SK-N-SH (cell line): Measurements from ENCODE around the gene TNFRSF1A. TPM values are rescaled to one million over a fixed set of nuclear protein-coding genes. Genes with fewer than 3 reads are reported as not detected.

Experiments used
- CTCF ChIA-PET: fragments of 300-600, 350-600 bp; formaldehyde crosslinking; extraction: SDS; loops from one replicate; lab custom pipeline; 2021; lab: Yijun Ruan, JAX
- POLR2A ChIA-PET: fragments of 350-600 bp; sonication (Branson Sonifier 250); formaldehyde crosslinking; extraction: SDS; loops from one replicate; lab custom pipeline; 2020; ENCODE audit warnings: antibody characterized with exemption, inconsistent platforms; lab: Yijun Ruan, JAX
- DNase-seq: peaks from one replicate; pipeline ENCODE4 v3.0.0; 2012
- H2AFZ ChIP-seq: fragments of 200-600 bp; sonication (generic); 2 replicates; pipeline ENCODE4 v1.8.1; 2016; ENCODE audit warnings: antibody characterized with exemption, mild to moderate bottlenecking, low read depth
- H3F3A ChIP-seq: fragments of 200-600 bp; sonication (generic); replicated peaks from 2 replicates; pipeline ENCODE3; 2016; ENCODE audit warnings: antibody characterized with exemption, mild to moderate bottlenecking; ENCODE audit not compliant: insufficient read depth
- H3K27ac ChIP-seq, 2 experiments: fragments of 200-500 bp in 1 of 2; fragments of 200-600 bp in 1 of 2; sonication (Bioruptor generic) in 1 of 2; sonication (generic), shearing (Covaris generic) in 1 of 2; 2 replicates each; pipeline versions ENCODE4 v1.5.1 to v1.6.1; 2014 to 2016; ENCODE audit warnings: low read depth in 2 of 2, inconsistent platforms in 1 of 2, low read length in 1 of 2, mild to moderate bottlenecking in 1 of 2, mixed read lengths in 1 of 2
- H3K27me3 ChIP-seq: fragments of 200-600 bp; sonication (generic), shearing (Covaris generic); 2 replicates; pipeline ENCODE4 v1.6.1; 2016; ENCODE audit warnings: mixed run types; ENCODE audit not compliant: insufficient read depth
- H3K36me3 ChIP-seq, 2 experiments: fragments of 200-500 bp in 1 of 2; fragments of 200-600 bp in 1 of 2; sonication (Bioruptor generic) in 1 of 2; sonication (generic) in 1 of 2; replicated peaks in 1 of 2; 2 replicates each; pipeline versions ENCODE3 to v1.5.1; 2014 to 2016; ENCODE audit warnings: low read length in 1 of 2, mild to moderate bottlenecking in 1 of 2; ENCODE audit not compliant: insufficient read depth in 2 of 2, control insufficient read depth in 1 of 2
- H3K4me1 ChIP-seq, 2 experiments: fragments of 200-500 bp in 1 of 2; fragments of 200-600 bp in 1 of 2; sonication (Bioruptor generic) in 1 of 2; sonication (generic), shearing (Covaris generic) in 1 of 2; 2 replicates each; pipeline versions ENCODE4 v1.5.1 to v1.6.1; 2014 to 2016; ENCODE audit warnings: low read depth in 1 of 2, low read length in 1 of 2, mixed run types in 1 of 2; ENCODE audit not compliant: insufficient read depth in 2 of 2, control insufficient read depth in 1 of 2
- H3K4me2 ChIP-seq: fragments of 200-600 bp; sonication (generic), shearing (Covaris generic); 2 replicates; pipeline ENCODE4 v1.6.1; 2017; ENCODE audit warnings: mixed run types
- H3K4me3 ChIP-seq, 2 experiments: fragments of 200-500 bp in 1 of 2; fragments of 200-600 bp in 1 of 2; sonication (Bioruptor generic) in 1 of 2; sonication (generic), shearing (Covaris generic) in 1 of 2; 2 replicates each; pipeline versions ENCODE4 v1.5.1 to v1.8.1; 2014 to 2016; ENCODE audit warnings: low read depth in 2 of 2, inconsistent platforms in 1 of 2, low read length in 1 of 2, mild to moderate bottlenecking in 1 of 2, mixed read lengths in 1 of 2, moderate library complexity in 1 of 2
- H3K79me2 ChIP-seq: fragments of 200-600 bp; sonication (generic); 2 replicates; pipeline ENCODE4 v1.8.1; 2017; ENCODE audit warnings: mild to moderate bottlenecking; ENCODE audit not compliant: insufficient read depth
- H3K9ac ChIP-seq: fragments of 200-600 bp; sonication (generic); 2 replicates; pipeline ENCODE4 v1.6.1; 2017; ENCODE audit warnings: mixed run types
- H3K9me2 ChIP-seq: fragments of 200-600 bp; sonication (generic); 2 replicates; pipeline ENCODE4 v1.6.1; 2017; ENCODE audit warnings: mixed run types
- H3K9me3 ChIP-seq: fragments of 200-600 bp; sonication (generic); 2 replicates; pipeline ENCODE4 v1.6.1; 2017; ENCODE audit warnings: mixed run types, mild to moderate bottlenecking, moderate library complexity
- H4K20me1 ChIP-seq: fragments of 200-600 bp; sonication (generic); 2 replicates; pipeline ENCODE4 v1.6.1; 2017; ENCODE audit warnings: mild to moderate bottlenecking, mixed run types; ENCODE audit not compliant: insufficient read depth
- CHD2 ChIP-seq: fragments of 150-350 bp; IDR thresholded peaks from 2 replicates; pipeline ENCODE4 v1.6.1; 2018; ENCODE audit warnings: low read length; ENCODE audit not compliant: partially characterized antibody
- ELF1 ChIP-seq: IDR thresholded peaks from 2 replicates; pipeline ENCODE4 v1.4.0; 2012
- FOSL2 ChIP-seq: IDR thresholded peaks from 2 replicates; pipeline ENCODE4 v1.4.0; 2012; ENCODE audit warnings: low read depth, mild to moderate bottlenecking, moderate library complexity, borderline replicate concordance
- FOXJ3 ChIP-seq: sonication (generic); formaldehyde crosslinking; IDR thresholded peaks from 2 replicates; pipeline ENCODE4 v1.5.1; 2020; ENCODE audit warnings: mild to moderate bottlenecking, missing genetic modification reagents
- FOXM1 ChIP-seq: IDR thresholded peaks from 2 replicates; pipeline ENCODE4 v1.4.0; 2012; ENCODE audit warnings: low read depth, mild to moderate bottlenecking
- GATA2 ChIP-seq: sonication (generic); formaldehyde crosslinking; IDR thresholded peaks from 2 replicates; pipeline ENCODE4 v1.5.0; 2020; ENCODE audit warnings: mild to moderate bottlenecking, missing genetic modification reagents
- MEF2A ChIP-seq: IDR thresholded peaks from 2 replicates; pipeline ENCODE4 v1.4.0; 2012; ENCODE audit warnings: low read depth, borderline replicate concordance
- NFIC ChIP-seq: IDR thresholded peaks from 2 replicates; pipeline ENCODE4 v1.4.0; 2012; ENCODE audit warnings: borderline replicate concordance
- POLR2AphosphoS5 ChIP-seq: IDR thresholded peaks from 2 replicates; pipeline ENCODE4 v1.6.1; 2012; ENCODE audit warnings: low read depth, low read length
- RAD21 ChIP-seq: IDR thresholded peaks from 2 replicates; pipeline ENCODE4 v1.6.1; 2012; ENCODE audit warnings: mild to moderate bottlenecking, low read length
- RCOR1 ChIP-seq: fragments of 150-350 bp; IDR thresholded peaks from 2 replicates; pipeline ENCODE4 v1.6.1; 2017; ENCODE audit warnings: antibody characterized with exemption, low read length
- RXRA ChIP-seq: IDR thresholded peaks from 2 replicates; pipeline ENCODE4 v1.4.0; 2012; ENCODE audit warnings: low read depth, mild to moderate bottlenecking, borderline replicate concordance
- SMC3 ChIP-seq: IDR thresholded peaks from 2 replicates; pipeline ENCODE4 v1.6.1; 2012; ENCODE audit warnings: low read depth, low read length, improper control_type of control experiment
- TAF1 ChIP-seq: IDR thresholded peaks from 2 replicates; pipeline ENCODE4 v1.6.1; 2012; ENCODE audit warnings: low read depth, mild to moderate bottlenecking, low read length, moderate library complexity, borderline replicate concordance
- TEAD4 ChIP-seq: IDR thresholded peaks from 2 replicates; pipeline ENCODE4 v1.4.0; 2012; ENCODE audit warnings: mild to moderate bottlenecking, borderline replicate concordance; ENCODE audit not compliant: insufficient read depth
- YY1 ChIP-seq: IDR thresholded peaks from 2 replicates; pipeline ENCODE4 v1.4.0; 2012; ENCODE audit warnings: low read depth, mild to moderate bottlenecking
- WGBS: methylation state at CpG from one replicate; pipeline ENCODE4 v1.1.6; 2017; ENCODE audit warnings: low lambda C conversion rate; 5-methylcytosine and 5-hydroxymethylcytosine counted together
- polyA plus RNA-seq, 3 experiments: library from polyadenylated mRNA; depleted of rRNA; stranded (reverse); fragments of >200 nt; gene quantifications; 2 replicates each; pipeline ENCODE4 v1.2.3, GENCODE V29; 2012
- TF ChIP-seq, protein P1 (sequence below): IDR thresholded peaks from 2 replicates; pipeline ENCODE4 v1.4.0; 2012; ENCODE audit warnings: low read depth
- TF ChIP-seq, protein P2 (sequence below): fragments of 200-600 bp; sonication (generic); IDR thresholded peaks from 2 replicates; pipeline ENCODE4 v1.6.1; 2017; ENCODE audit warnings: antibody characterized with exemption, mild to moderate bottlenecking, moderate library complexity
- TF ChIP-seq, protein P3 (sequence below): IDR thresholded peaks from 2 replicates; pipeline ENCODE4 v1.4.0; 2012; ENCODE audit warnings: low read depth, borderline replicate concordance
- TF ChIP-seq, protein P4 (sequence below): fragments of 150-350 bp; IDR thresholded peaks from 2 replicates; pipeline ENCODE4 v1.6.1; 2017; ENCODE audit warnings: antibody characterized with exemption, low read length, low read depth, borderline replicate concordance

TNFRSF1A gene
- polyA plus RNA-seq, 1 of the 3 experiments (the other 2 are of a cell fraction): 92.9 TPM

DNA sequence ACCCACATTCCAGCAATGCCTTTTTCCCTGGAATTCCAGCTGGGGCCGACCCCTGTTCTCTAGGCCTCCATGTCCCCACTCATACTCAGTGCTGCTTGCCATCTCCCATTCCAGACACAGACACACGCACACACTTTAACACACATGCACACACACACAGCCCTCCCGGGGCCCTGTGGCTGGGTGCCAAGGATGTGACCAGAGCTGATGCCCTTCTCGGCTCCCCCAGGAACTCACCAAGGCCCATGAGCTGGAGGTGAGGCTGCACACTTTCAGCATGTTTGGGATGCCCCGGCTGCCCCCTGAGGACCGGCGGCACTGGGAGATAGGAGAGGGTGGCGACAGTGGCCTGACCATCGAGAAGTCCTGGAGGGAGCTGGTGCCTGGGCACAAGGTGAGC is 27.1 kb downstream of the TNFRSF1A start (continued):
- TF ChIP-seq FOXM1 (no peak), CHD2 (no peak), NFIC (no peak), FOXJ3 (CRISPR knock-in tag) (no peak), TEAD4 (no peak), SMC3 (no peak), RXRA (no peak)
- TF ChIP-seq, protein P1, sequence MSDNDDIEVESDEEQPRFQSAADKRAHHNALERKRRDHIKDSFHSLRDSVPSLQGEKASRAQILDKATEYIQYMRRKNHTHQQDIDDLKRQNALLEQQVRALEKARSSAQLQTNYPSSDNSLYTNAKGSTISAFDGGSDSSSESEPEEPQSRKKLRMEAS: no peak

DNA sequence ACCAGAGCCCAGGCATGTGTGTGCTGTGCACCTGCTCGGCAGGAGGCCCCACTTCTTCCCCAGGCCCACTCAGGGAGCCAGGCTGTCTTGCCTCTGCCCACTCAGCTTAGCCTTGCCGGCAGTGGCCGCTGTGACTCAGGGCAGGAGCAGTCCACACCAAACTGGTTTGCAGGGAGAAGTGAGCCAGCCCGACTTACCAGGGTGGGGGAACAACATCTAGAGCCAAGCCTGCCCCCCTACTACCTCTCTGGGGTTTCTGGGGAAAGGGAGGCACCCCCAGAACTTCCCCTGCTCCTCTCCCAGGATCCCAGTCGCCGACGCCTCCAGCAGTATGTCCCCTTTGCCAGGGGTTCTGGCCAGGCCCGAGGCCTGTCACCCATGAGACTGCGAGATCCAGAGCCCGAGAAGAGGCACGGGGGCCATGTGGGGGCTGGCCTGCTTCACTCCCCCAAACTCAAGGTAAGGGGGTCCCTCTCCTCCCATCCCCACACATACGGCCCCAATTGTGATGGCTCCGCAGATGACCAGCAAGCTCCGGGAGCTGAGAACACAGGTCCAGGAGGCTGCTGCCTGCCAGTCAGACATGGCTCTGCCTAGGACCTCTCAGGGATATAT is 28.4 kb downstream of the TNFRSF1A start:
- no peak for DNase-seq

More for the DNA sequence above, 28.4 kb downstream of the TNFRSF1A start:
- Histone ChIP-seq H3K4me1 (peaks cover 0 to 12% of the 10 kb centered on the region in 2 experiments; a peak in 1 of 4 replicates), H3K4me2 (no peak overlapping the region), H3K27me3 (no peaks in the 10 kb centered on the region), H3K9ac (no peak overlapping the region), H3F3A (no peaks in the 10 kb centered on the region), H3K27ac (no peak overlapping the region)
- POLR2A ChIA-PET: no interaction called here
- TF ChIP-seq ELF1 (no peak), POLR2AphosphoS5 (no peak), TAF1 (no peak), RCOR1 (no peak), NFIC (no peak), GATA2 (CRISPR knock-in tag) (no peak), YY1 (no peak), MEF2A (no peak), FOSL2 (no peak), RAD21 (no peak)
- TF ChIP-seq, protein P1: no peak
- TF ChIP-seq, protein P2, sequence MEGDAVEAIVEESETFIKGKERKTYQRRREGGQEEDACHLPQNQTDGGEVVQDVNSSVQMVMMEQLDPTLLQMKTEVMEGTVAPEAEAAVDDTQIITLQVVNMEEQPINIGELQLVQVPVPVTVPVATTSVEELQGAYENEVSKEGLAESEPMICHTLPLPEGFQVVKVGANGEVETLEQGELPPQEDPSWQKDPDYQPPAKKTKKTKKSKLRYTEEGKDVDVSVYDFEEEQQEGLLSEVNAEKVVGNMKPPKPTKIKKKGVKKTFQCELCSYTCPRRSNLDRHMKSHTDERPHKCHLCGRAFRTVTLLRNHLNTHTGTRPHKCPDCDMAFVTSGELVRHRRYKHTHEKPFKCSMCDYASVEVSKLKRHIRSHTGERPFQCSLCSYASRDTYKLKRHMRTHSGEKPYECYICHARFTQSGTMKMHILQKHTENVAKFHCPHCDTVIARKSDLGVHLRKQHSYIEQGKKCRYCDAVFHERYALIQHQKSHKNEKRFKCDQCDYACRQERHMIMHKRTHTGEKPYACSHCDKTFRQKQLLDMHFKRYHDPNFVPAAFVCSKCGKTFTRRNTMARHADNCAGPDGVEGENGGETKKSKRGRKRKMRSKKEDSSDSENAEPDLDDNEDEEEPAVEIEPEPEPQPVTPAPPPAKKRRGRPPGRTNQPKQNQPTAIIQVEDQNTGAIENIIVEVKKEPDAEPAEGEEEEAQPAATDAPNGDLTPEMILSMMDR: no peak
- TF ChIP-seq, protein P3, sequence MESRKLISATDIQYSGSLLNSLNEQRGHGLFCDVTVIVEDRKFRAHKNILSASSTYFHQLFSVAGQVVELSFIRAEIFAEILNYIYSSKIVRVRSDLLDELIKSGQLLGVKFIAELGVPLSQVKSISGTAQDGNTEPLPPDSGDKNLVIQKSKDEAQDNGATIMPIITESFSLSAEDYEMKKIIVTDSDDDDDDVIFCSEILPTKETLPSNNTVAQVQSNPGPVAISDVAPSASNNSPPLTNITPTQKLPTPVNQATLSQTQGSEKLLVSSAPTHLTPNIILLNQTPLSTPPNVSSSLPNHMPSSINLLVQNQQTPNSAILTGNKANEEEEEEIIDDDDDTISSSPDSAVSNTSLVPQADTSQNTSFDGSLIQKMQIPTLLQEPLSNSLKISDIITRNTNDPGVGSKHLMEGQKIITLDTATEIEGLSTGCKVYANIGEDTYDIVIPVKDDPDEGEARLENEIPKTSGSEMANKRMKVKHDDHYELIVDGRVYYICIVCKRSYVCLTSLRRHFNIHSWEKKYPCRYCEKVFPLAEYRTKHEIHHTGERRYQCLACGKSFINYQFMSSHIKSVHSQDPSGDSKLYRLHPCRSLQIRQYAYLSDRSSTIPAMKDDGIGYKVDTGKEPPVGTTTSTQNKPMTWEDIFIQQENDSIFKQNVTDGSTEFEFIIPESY: no peak
- TF ChIP-seq, protein P4, sequence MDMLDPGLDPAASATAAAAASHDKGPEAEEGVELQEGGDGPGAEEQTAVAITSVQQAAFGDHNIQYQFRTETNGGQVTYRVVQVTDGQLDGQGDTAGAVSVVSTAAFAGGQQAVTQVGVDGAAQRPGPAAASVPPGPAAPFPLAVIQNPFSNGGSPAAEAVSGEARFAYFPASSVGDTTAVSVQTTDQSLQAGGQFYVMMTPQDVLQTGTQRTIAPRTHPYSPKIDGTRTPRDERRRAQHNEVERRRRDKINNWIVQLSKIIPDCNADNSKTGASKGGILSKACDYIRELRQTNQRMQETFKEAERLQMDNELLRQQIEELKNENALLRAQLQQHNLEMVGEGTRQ: no peak
- TF ChIP-seq, all 33 proteins: peak for 0
- Histone ChIP-seq H3K9me3 (no peaks in the 10 kb centered on the region), H2AFZ (no peak overlapping the region), H3K9me2 (no peaks in the 10 kb centered on the region), H3K79me2 (no peaks in the 10 kb centered on the region), H3K4me3 (no peak overlapping the region), H3K36me3 (no peaks in the 10 kb centered on the region), H4K20me1 (no peaks in the 10 kb centered on the region)
- CTCF ChIA-PET: interaction anchor here (1.2 to 1.4 kb wide), 2 partner anchors 29 to 152 kb away, joined by 3 to 4 read pairs; no protein-coding TSS in a partner anchor
- WGBS: 94% methylated on average over 10 of the region's 14 CpGs
